Stimulated activated CD8-positive, alpha-beta memory T cell treated with anti-CD3 and anti-CD28 coated beads, Interleukin-2, amount 100 ng/mL, for 48 hours (primary cell): ENCODE measurements around the gene QSOX1.

ENCODE experiments used
- DNase-seq, 2 donors: peaks; one replicate each; pipeline ENCODE4 v3.0.0-alpha.2; 2020; ENCODE audit warnings: low read depth in 2 of 2

QSOX1 gene

DNA sequence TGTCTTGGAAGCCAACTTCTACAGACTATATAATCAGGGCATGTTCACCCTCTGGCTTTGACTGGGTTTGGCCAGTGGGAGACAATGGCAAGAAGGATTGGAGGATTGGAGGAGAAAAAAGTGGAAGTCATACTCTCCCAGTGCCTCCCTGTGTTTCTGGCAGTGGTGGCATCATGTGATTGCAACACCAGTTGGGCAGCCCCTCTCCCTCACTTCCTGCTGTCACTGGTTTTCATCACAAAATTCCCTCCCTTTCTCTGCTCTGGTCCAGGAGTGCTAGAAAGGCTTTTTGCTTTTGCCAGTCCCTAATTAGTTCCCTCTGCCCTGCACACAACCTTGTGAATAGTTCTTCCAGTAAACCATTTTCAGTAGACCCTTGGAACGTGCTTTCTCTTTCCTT lies 3.7 kb upstream of the QSOX1 start:
- DNase-seq = no peak

DNA sequence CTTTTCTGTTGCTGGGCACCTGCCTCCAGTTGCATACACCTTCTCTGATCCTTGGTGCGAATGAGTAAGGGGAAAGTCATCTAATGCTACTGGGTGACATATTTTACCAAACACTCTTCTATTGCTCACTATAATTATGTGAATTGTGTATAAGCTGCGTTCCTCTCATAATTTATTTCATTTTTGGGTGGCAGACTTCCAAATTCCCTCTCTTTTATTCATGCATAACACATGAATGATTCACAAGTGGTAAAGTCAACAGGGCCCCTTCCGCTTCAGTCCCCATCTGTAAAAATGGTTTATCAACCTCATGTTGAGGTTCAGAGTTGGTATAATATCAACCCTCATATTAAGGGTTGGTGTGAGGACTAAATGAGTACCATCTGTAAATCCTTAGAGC lies 3.2 kb upstream of the QSOX1 start:
- DNase-seq = no peak

DNA sequence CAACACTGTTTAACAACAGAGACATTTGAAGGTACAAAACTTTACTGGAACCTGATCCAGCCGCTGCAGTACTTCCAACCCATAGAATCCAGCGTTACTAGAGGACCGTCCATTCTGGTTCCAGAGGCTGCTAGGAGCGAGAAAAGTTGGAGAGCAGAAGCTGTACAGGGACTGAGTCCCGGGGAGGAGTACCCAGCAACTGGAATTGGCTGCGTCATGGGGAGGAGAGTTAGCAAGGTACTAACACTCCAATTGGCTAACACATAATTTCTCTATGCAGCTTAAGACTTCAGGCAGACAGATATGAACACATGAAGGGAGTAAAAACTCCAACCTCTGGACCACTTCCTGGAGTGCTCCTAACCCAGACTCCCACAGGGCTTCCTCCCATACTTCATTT lies 2.1 kb upstream of the QSOX1 start:
- no peak for DNase-seq

GRCh38 chr1:180153032-180153431 lies 1.6 kb upstream of the QSOX1 start:
- DNase-seq = no peak

GRCh38 chr1:180154003-180154324 lies 705 bp upstream of the QSOX1 start:
- no peak for DNase-seq

DNA sequence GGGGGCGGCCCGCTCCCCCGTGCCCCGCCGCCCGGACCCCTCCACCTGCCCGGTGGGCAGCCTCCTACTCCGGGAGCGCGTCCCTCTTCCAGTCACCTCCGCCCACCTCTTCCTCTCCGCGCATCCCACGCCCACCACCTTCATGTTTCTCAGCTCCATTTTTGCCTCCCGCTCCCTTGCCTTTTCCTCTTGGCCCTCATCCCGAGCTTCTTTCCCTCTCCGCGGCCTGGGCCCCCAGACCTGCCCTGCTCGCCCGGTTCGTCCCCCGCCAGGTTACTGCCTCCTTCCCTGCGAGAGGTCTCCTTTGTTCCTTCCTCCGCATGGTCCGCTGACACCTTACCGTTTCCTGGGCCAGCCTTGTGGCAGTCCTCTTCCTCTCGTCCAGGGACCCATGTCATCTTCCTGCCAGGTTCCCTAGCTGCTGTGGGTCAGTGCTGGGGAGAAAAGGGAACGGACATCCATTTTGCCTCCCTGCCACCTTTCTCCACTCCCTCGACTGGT lies 563 bp downstream of the QSOX1 start:
- no peak for DNase-seq

DNA sequence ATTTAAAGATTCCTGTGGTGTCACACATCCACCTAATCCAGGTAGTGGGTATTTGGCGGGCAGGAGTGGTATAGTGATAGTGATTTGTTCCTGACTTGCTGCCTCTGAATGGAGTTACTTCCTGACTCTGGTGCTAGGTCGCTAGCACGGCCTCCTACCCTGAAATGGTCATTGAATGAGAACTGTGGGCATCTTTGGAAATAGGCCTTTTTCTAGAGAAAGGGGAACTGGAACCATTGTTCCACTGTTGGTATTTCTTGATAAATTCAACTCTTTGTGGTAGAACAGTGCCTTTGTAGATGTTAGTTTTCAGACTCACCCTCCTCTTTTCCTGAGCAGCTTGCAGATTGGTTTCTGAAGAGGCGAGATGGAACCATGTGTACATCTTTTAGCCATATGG lies 1.5 kb downstream of the QSOX1 start:
- DNase-seq = no peak

- no peak for DNase-seq
These were observed 2.0 kb downstream of the QSOX1 start for GRCh38 chr1:180156631-180157091.

- DNase-seq = no peak
These were observed 2.4 kb downstream of the QSOX1 start for GRCh38 chr1:180157108-180157507.

- DNase-seq = no peak
These were observed 2.9 kb downstream of the QSOX1 start for GRCh38 chr1:180157576-180158057.

- DNase-seq = no peak
These were observed 3.8 kb downstream of the QSOX1 start for GRCh38 chr1:180158149-180159147.

- DNase-seq = no peak
These were observed 5.7 kb downstream of the QSOX1 start for GRCh38 chr1:180160357-180160756.

DNA sequence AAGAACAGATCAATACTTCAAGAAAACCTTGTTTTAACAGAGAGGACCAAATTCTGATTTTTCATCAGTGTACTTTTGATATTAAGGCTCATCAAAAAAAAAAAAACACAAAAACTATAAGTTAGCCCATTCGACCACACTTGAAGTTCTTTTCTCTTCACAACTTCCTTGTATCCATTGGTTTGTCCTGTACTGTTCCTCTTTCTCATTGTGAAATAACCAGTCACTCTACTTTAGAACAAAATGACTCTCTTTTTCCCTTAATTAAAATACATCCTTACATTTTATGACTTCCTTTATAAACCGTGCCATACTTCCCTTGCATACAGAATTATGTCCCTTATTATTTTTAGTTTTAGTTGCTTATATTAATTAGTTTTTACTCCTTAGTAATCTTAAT lies 8.4 kb downstream of the QSOX1 start:
- DNase-seq = no peak

DNA sequence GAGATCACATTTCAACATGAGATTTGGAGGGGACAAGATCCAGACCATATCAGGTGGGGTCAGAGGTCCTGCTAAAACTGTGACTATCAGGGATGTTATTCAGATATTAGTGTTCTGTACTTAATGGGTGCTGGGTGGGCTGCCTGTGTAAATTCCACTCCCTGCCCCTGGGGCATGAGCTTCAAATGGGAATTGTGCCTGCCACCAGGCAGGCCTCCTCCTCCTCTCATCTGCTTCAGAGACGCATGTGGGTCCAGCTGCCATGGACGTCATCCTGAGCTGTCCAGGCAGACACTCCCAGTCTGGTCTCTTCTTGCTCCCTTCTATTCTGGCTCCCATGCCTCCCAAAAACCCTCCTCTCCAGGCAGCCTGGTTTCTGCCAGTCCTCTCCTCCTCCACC lies 10.4 kb downstream of the QSOX1 start:
- no peak for DNase-seq

DNA sequence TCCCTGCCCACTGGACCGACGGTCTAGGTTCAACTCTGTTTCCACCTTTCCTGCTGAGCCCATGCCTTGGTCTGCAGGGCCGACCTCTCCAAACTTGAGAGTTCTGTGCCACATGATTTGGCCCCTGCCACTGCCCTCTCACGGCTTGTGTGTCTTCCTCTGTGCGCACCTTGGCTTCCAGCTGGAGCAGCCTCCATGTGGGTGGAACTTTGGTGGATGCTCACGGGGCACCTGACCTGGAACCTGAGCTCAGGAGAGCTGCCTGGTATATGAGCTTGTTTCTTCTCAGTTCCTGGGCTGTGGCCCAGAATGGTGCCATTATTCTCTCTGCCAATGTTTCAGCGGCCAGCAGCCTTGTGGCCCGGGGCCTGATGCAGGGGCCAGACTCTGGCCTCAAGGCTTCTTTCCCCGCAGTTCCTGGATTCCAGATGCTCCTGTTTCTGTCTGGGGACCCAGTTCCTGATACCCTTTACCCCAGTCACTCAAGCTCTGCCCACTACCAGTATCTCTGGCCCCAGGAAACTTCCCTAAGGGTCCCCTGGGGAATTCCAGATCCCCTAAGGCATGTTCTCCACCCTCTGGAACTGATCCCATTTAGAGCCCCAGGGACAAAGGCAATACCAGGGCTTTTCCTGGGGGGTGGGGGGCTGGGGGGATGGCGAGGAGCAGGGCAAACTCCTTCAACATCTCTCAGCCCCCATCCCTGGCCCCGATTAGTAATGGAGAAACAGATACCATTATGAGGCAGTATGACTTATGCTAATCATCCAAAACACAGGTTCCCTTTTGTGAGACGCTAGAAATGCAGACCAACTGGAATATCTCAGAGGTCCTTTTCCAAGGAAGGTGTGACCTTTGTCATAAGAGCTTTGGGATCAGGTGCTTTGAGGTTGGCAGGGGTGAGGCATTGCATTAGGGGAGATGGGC lies 11.1 kb downstream of the QSOX1 start:
- no peak for DNase-seq

GRCh38 chr1:180166436-180166800 lies 11.7 kb downstream of the QSOX1 start:
- no peak for DNase-seq

- no peak for DNase-seq
These were observed 12.5 kb downstream of the QSOX1 start for GRCh38 chr1:180167021-180167701.

DNA sequence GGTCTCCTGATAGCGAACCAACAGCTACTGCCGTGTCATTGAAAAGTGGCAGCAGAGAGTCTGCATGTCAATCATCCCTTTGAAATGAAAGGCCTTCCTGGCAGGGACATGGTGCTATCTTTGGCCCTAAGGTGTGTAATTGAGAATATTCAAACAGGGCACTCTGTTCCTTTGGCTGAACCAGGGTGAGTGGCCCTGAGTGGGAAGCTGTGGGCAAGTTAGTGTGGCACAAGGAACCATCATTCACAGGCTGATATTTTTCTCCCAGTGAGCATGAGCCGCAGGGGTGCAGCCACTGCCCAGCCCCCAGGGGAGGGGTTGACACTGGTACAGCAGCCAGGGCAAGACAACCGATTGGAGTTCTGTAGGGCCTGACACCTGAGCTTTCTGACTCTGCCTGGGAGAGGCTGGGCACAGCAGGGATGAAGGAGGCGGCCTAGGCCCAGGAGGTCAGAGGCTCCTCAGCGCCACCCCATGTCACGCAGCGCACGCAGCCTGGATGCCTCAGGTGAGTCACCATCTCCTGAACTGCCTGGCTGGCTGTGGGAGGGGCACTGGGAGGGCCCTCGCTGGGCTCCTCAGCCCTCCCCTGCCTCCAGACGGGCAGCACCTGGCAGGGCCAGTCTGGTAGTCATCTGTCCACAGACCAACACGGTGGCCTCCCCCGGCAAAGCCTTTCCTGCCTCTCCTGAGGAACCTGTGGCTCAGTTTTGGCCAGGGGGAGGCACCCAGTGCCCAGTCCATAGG lies 13.2 kb downstream of the QSOX1 start:
- no peak for DNase-seq

GRCh38 chr1:180168786-180169639 lies 14.3 kb downstream of the QSOX1 start:
- DNase-seq = peak in 1 of 2 donors; percentile 17

GRCh38 chr1:180169640-180170195 lies 15.0 kb downstream of the QSOX1 start:
- no peak for DNase-seq
